GM21529 (cell line): ENCODE results near the gene SRRT.
"Not testable (repeated sequence)": the region's sequence is repeated elsewhere in the genome, so short reads cannot be mapped to it uniquely, and the experiment has no call there.

ENCODE experiments used
- ATAC-seq: cut with Tn5 transposase; IDR thresholded peaks from one replicate; pipeline ENCODE4 v1.9.1; 2021; ENCODE audit not compliant: unreplicated experiment

Gene SRRT

DNA sequence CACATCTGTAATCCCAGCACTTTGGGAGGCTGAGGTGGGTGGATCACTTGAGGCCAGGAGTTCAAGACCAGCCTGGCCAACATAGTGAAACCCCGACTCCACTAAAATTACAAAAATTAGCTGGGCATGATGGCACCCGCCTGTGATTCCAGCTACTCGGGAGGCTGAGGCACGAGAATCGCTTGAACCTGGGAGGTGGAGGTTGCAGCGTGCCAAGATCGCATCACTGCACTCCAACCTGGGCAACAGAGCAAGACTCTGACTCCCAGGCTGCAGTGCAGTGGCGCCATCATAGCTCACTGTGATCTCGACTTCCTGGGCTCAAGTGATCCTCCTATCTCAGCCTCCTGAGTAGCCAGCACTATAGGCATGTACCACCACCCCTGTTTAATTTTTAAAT is 20.0 kb upstream of the SRRT start:
- ATAC-seq = not testable (repeated sequence)

DNA sequence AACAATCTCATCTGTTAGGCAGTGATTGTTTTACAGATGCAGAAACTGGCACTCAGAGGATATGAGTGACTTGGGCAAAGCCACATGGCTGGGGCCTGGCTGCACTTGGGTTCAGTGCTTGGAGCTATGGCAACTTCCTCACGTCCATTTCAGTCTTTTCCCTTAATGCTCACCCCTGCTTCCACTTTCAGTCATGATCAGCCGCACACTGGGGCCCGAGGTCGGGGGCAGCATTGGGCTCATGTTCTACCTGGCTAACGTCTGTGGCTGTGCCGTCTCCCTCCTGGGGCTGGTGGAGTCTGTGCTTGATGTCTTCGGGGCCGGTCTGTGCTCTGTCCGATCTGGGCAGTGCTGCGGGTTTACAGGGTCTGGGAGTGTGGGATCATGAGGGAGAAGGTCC is 19.4 kb upstream of the SRRT start:
- ATAC-seq = no peak

GRCh38 chr7:100856871-100857282 is 18.0 kb upstream of the SRRT start:
- no peak for ATAC-seq

DNA sequence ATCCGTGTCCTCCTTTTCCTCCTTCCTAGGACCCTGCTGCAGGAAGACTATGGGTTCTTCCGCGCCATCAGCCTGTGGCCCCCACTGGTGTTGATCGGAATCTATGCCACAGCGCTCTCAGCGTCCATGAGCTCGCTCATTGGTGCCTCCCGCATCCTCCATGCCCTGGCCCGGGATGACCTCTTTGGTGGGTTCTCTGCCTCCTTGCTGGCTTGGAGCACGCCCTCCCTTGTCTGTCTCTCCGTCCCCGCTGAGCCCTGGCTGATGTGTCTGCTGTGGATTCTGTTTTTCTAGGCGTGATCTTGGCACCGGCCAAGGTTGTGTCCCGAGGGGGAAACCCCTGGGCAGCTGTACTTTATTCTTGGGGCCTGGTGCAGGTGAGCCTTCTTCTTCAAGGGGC is 15.0 kb upstream of the SRRT start:
- no peak for ATAC-seq

DNA sequence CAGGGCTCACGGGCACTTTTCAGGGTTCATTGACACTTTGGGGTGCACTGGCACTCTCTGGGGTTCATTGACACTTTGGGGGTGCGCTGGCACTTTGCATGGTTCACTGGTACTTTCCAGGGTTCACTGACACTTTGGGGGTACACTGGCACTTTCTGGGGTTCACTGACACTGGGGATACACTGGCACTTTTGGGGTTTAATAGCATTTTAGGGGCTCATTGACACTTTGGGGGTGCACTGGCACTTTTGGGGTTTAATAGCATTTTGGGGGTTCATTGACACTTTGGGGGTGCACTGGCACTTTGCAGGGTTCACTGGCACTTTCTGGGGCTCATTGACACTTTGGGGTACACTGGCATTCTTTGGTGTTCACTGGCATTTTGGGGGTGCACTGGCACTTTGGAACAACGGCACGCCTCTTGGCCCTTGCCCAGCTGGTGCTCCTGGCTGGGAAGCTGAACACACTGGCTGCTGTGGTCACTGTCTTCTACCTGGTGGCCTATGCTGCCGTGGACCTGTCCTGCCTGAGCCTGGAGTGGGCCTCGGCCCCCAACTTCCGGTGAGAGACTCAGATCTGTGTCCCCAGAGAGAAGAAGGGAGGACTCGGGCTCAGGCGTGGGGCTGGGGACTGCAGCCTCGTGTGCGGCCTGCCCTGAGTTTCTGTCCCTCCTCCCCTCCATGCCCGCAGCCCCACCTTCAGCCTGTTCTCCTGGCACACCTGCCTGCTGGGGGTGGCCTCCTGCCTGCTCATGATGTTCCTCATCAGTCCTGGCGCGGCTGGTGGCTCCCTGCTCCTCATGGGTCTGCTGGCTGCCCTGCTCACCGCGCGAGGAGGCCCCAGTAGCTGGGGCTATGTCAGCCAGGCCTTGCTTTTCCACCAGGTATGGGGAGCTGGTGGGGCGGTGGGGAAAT is 13.9 kb upstream of the SRRT start:
- no peak for ATAC-seq

DNA sequence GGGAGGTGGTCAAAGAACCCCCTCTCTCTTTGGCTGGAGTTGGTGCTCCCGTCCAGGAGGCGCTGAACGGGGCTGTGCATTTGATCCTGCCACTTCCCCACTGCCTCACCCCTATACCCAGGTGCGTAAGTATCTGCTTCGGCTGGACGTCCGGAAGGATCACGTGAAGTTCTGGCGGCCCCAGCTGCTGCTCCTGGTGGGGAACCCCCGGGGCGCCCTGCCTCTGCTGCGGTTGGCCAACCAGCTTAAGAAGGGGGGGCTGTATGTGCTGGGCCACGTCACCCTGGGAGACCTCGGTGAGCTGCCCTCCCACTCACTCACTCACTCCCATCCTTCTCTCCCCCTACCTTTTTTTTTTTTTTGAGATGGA is 13.3 kb upstream of the SRRT start:
- no peak for ATAC-seq

- ATAC-seq = no peak
Observed at GRCh38 chr7:100863406-100863950, 11.4 kb upstream of the SRRT start.

GRCh38 chr7:100864263-100864845 is 10.5 kb upstream of the SRRT start:
- no peak for ATAC-seq

GRCh38 chr7:100865372-100865911 is 9.5 kb upstream of the SRRT start:
- ATAC-seq = no peak

DNA sequence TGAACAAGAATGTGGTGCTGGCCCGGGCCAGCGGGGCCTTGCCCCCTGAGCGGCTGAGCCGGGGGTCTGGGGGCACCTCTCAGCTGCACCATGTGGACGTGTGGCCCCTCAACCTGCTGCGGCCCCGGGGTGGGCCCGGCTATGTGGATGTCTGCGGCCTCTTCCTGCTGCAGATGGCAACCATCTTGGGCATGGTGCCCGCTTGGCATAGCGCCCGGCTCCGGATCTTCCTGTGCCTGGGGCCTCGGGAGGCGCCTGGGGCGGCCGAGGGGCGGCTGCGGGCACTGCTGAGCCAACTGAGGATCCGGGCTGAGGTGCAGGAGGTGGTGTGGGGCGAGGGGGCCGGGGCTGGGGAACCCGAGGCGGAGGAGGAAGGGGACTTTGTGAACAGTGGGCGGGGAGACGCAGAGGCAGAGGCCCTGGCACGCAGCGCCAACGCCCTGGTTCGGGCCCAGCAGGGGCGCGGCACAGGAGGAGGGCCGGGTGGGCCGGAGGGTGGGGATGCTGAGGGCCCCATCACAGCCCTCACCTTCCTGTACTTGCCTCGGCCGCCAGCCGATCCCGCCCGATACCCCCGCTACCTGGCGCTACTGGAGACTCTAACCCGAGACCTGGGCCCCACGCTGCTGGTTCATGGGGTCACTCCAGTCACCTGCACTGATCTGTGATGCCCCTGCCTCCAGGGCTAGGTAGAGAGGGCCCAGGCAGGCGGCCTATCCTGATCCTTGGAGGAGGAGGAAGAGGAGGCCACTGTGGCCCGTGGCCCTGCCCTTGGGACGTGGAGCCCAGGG is 8.8 kb upstream of the SRRT start:
- no peak for ATAC-seq

GRCh38 chr7:100866729-100867039 is 8.2 kb upstream of the SRRT start:
- no peak for ATAC-seq

- peak; percentile 49 for ATAC-seq
Observed at GRCh38 chr7:100867040-100867775, 7.7 kb upstream of the SRRT start, which contains the start of gene TRIP6. TSS of gene TRIP6 (plus strand) at chr7:100867387. CDS start at chr7:100867498, 111 bp downstream.

- no peak for ATAC-seq
Observed at GRCh38 chr7:100867776-100868485, 7.0 kb upstream of the SRRT start.

GRCh38 chr7:100873599-100874299 is 1.2 kb upstream of the SRRT start:
- ATAC-seq = no peak

GRCh38 chr7:100874300-100874576 is 665 bp upstream of the SRRT start:
- no peak for ATAC-seq

GRCh38 chr7:100875356-100875751 is 451 bp downstream of the SRRT start:
- ATAC-seq = peak; percentile 36

DNA sequence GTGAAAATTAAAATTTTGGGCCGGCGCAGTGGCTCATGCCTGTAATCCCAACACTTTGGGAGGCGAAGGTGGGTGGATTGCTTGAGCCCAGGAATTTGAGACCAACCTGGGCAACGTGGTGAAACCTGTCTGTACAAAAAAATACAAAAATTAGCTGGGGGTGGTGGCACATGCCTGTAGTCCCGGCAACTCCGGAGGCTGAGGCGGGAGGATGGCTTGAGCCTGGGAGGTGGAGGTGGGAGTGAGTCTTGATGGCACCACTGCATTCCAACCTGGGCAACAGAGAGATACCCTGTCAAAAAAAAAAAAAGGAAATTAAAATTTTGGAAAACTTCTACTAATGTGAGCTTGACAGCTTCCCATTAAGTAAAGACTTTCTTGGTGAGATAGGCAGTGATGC is 3.1 kb downstream of the SRRT start:
- ATAC-seq = no peak

DNA sequence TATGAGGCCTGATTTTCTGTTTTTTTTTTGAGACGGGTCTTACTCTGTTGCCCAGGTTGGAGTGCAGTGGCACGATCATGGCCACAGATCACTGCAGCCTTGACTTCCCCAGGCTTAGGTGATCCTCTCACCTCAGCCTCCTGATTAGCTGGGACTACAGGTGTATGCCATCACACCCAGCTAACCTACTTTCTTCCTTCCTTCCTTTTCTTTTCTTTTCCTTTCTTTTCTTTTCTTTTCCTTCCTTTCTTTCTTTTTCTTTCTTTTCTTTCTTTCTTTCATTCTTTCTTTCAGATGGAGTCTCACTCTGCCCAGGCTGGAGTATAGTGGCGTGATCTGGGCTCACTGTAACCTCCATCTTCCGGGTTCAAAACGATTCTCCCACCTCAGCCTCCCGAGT is 3.8 kb downstream of the SRRT start:
- no peak for ATAC-seq

DNA sequence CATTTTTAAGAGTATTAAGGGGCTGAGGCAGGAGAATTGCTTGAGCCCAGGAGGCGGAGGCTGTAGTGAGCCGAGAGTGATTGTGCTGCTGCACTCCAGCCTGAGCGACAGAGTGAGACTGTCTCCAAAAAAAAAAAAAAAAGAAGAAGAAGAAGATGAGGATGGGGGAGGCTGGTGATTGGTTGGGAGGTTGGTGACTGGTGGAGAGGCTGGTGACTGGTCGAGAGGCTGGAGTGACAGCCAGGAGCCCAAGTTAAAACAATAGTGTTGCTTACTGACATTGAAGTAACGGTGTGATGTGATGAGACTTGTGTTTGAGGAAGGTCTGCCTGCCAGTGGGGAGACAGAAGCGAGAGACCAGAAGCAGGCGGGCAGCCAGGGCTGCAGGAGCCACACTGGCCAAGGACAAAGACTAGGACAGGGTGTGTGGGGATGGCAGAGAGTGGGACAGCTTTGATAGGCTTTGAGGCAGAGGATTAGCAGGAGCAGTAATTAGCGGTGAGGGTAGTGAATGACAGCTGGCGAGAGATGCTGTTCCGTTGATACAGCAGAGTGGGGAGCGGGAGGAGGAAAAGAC is 4.9 kb downstream of the SRRT start:
- no peak for ATAC-seq
